Measurements from ENCODE around the gene RNF113B.

Gene RNF113B

GRCh38 chr13:98176777-98177608, at the start of gene RNF113B:
Gene RNF113B, minus strand, starts transcription at chr13:98177269. Its CDS starts 33 bp downstream, at chr13:98177236.
- DNase-seq, result no peak

GRCh38 chr13:98226496-98226895, 49.4 kb upstream of the RNF113B start:
- no peak for DNase-seq

GRCh38 chr13:98225036-98225940, 48.2 kb upstream of the RNF113B start:
- no peak for DNase-seq

- no peak for DNase-seq
These were observed 47.5 kb upstream of the RNF113B start for GRCh38 chr13:98224557-98224956.

- DNase-seq, result no peak
These were observed 46.7 kb upstream of the RNF113B start for GRCh38 chr13:98223741-98224140.

- DNase-seq, result no peak
These were observed 45.7 kb upstream of the RNF113B start for GRCh38 chr13:98222816-98223215.

GRCh38 chr13:98222081-98222554, 45.0 kb upstream of the RNF113B start:
- DNase-seq, result no peak

- no peak for DNase-seq
These were observed 44.2 kb upstream of the RNF113B start for GRCh38 chr13:98221234-98221633.

GRCh38 chr13:98220271-98220791, 43.3 kb upstream of the RNF113B start:
- no peak for DNase-seq

GRCh38 chr13:98219685-98220084, 42.6 kb upstream of the RNF113B start:
- no peak for DNase-seq

GRCh38 chr13:98217597-98217996, 40.5 kb upstream of the RNF113B start:
- DNase-seq, result no peak

GRCh38 chr13:98216711-98217285, 39.7 kb upstream of the RNF113B start:
- DNase-seq, result no peak

GRCh38 chr13:98216135-98216565, 39.1 kb upstream of the RNF113B start:
- no peak for DNase-seq

- DNase-seq, result no peak
These were observed 38.4 kb upstream of the RNF113B start for GRCh38 chr13:98215508-98215907.

GRCh38 chr13:98214707-98215106, 37.6 kb upstream of the RNF113B start:
- no peak for DNase-seq

- no peak for DNase-seq
These were observed 37.1 kb upstream of the RNF113B start for GRCh38 chr13:98214008-98214643.

GRCh38 chr13:98213354-98213753, 36.3 kb upstream of the RNF113B start:
- DNase-seq, result no peak

- DNase-seq, result no peak
These were observed 35.7 kb upstream of the RNF113B start for GRCh38 chr13:98212763-98213162.

GRCh38 chr13:98208606-98209005, 31.5 kb upstream of the RNF113B start:
- DNase-seq, result no peak

GRCh38 chr13:98207416-98207815, 30.3 kb upstream of the RNF113B start:
- no peak for DNase-seq

GRCh38 chr13:98206946-98207345, 29.9 kb upstream of the RNF113B start:
- DNase-seq, result no peak

GRCh38 chr13:98204546-98204945, 27.5 kb upstream of the RNF113B start:
- no peak for DNase-seq
